HG02884 (cell line): ENCODE results near the gene DMRTC2.

Source experiments
- ATAC-seq: cut with Tn5 transposase; IDR thresholded peaks from one replicate; pipeline ENCODE4 v1.9.1; 2021; ENCODE audit warnings: mild to moderate bottlenecking, moderate library complexity; ENCODE audit not compliant: unreplicated experiment

Gene DMRTC2

DNA sequence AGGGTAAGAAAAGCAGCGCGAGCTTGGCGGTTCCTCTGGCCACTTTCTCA is at the start of gene DMRTC2:
DMRTC2 (plus strand) TSS at position 42 of the 50 bp plus-strand sequence. CDS start 2,387 bp downstream, outside the sequence.
- ATAC-seq, result no peak

DNA sequence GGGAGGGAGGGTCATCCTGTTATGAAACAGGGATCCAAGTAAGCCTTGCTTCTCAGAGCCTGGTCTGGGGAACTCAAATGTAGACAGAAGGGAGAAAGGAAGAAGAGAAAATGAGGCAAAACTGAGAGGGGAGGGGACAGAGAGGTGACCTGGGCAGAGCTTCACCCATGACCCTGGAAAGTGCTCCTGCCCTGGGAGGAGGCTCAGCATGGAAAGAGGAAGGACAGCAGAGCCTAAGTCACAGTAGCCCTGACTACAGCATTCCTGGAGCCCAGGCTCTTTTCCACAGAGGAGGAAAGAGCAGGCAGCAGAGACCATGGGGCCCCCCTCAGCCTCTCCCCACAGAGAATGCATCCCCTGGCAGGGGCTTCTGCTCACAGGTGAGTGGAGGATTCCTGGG is 48.5 kb upstream of the DMRTC2 start, which contains the start of gene CEACAM3:
CEACAM3 (plus strand) TSS at position 226 of the 400 bp plus-strand sequence; CDS start at position 317, 91 bp downstream.
- no peak for ATAC-seq

DNA sequence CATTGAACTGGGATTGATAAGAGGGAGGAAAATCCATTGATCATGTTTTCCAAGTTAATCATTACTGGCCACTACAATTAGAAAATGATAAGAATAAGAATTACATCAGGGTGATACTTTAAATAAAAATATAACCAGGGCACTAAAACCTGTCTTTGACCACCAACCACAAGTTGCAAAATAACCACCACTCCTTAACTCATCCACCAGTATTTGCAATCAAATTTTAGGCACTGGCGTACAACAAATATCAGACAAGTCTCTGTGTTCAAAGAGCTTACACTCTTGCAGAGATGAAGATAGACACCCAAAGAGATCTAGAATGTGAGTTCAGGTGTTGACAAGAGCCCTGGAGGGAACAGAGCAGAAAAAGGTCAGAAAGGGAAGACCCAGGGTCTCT is 47.9 kb upstream of the DMRTC2 start:
- no peak for ATAC-seq

DNA sequence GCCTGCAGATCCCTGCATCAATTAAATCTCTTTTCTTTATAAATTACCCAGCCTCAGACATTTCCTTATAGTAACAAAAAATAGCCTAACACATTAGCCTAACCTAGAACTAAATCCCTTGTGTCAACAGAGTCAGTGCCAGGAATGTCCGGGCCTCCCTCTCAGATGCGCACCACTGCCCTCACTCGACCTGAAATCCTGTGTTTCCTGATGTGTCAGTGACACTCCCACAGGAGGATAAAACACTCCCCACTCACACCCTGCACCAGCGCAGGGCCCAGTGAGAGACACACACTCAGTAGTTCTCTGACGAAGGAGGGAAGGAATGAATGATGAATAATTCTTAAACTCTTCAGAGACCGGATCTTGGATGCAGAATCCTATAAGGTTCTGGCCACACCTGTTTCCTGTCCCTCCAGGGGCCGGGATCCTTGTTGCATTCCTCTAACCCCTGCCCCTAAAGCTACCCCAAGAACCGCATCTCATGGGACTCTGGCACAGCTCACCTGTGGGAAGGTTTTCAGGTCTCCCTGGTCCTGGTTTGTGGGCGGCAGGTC is 45.3 kb upstream of the DMRTC2 start:
- no peak for ATAC-seq

DNA sequence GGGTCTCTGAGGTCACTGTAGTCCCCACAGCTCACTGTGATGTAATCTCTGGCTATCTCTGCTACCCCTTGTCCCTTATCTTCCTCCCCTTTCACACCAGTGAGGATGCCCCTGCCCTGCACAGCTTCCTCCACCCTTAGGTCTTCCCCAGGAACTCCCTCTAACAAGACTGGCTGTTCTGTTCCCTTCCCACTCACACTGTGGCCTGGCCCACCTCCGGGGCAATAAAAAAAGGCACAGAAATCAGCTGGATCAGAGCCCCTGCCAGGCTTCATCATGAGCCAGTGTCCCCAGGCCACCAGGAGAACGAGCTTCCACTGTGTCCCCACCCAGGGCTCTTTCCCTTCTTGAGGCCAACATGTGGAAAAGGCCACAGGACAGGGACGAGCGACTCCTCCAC is 43.8 kb upstream of the DMRTC2 start:
- no peak for ATAC-seq

DNA sequence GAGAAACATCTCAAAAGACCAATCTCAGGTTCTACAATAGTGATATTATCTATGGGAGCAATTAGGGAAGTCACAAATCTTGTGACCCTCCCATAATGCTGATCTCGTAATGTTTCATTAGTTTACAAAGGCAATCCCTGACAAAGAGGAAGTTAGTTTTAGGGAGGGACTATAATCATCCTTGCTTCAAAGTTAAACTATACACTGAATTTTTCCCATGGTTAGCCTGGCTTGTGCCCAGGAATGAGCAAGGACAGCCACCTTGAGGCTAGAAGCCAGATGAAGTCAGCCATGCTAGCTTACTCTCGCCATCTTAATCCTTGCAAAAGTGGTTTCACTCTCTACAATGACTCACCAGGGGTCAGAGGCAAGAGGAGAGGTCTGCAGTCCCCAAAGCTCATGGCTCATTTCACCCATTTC is 43.0 kb upstream of the DMRTC2 start:
- ATAC-seq, result no peak

DNA sequence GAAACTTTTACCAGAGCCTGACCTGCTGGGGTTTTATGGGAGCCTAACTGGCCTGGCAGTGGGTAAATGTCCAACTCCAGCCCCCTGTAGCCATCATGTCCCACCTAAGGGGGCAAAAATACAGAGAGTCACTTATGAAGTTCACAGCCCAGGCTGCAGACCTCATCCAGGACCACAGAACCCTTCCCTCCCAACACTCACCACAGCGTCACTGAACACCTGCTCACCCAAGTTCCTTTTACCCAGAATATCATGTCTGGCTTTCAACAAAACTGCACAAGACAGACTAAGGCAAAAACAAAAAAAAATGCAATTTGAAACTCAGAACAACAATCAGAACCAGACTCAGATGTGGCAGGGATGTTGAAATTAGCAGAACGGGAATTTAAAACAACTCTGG is 42.1 kb upstream of the DMRTC2 start:
- ATAC-seq, result no peak

DNA sequence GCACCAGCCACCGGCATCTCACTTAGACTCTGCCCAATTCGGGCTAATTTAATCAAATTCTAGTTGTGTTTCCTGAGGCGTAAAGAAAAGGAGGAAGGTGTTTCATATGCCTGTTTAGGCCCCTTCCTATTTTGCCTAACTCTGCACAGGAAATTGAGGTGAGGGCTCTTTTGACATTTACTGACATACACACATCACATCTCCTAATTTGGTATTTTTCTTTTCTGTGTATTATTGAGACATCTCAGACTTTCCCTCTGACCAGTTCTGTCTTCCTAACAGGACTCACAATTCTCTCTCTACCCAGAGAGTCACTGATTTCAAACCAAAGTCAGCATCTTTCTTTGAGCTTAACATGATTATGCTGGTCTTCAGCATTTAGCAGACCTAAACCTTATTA is 40.5 kb upstream of the DMRTC2 start:
- no peak for ATAC-seq

DNA sequence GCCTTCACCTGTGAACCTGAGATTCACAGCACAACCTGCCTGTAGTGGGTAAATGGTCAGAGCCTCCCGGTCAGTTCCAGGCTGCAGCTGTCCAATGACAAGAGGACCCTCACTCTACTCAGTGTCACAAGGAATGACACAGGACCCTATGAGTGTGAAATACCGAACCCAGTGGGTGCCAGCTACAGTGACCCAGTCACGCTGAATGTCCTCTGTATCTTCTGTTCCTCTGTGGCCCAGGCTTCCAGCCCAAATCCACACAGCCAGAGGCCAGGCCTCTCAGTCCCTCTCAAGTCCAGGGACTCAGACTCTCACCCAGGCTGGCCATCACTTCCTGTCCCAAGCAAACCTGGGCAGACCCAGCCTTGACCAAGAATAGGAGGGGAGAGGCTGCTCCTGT is 37.7 kb upstream of the DMRTC2 start:
- no peak for ATAC-seq

DNA sequence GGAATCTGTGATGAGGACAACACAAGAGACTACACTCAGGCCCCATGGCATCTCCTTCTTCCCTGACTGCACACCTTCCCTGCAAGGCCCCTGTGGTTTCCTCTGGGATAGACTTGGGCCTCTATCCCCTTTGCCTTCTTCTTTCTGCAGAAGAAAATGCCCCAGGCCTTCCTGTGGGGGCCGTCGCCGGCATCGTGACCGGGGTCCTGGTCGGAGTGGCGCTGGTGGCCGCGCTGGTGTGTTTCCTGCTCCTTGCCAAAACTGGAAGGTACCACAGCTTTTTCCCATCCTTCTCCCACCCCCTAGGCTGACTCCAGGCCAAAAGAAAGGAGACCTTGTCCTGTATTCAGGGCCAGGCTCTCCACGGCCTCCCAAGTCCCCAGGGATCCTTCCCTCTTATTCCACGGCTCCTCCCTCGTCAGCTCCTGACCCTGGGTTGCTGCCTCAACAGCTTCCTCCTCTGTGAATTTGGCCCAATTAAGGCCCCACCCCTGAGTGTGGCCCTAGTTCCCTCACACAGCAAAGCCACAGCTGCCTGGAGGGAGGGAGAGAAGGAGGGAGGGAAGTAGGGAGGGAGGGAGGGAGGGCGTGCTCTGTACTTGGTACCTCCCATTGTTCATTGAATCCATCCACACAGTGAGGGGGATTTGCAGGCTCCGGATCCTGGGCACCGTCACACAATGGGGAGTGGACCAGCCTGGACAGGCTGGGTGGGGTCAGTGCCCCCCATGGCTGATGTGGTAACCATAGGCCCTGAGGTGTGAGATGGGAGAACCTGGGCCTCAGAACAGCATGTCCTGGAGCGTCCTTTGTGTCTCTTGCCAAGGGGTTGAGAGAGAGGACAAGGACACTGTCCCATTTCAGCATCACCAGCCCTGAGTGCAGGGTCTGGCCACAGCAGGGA is 35.9 kb upstream of the DMRTC2 start:
- no peak for ATAC-seq

DNA sequence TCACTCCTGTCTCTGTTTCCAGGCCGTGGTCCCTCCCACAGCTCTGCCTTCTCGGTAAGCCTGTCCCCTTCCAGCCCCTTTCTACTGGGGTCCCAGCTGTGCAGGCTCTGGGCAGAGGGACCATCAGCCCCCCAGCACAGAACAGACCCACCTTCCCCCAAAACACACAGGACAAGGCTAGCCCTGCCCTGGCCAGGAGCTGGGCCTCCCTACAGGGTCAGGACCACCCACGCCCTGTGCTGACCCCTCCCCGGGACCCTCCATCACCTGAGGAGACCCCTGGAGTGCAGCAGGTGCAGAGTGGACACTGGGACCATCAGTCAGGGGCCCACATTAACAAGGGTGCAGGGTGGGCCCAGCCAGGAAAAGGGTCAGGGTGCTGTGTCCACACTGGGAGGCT is 34.5 kb upstream of the DMRTC2 start:
- ATAC-seq, result no peak

DNA sequence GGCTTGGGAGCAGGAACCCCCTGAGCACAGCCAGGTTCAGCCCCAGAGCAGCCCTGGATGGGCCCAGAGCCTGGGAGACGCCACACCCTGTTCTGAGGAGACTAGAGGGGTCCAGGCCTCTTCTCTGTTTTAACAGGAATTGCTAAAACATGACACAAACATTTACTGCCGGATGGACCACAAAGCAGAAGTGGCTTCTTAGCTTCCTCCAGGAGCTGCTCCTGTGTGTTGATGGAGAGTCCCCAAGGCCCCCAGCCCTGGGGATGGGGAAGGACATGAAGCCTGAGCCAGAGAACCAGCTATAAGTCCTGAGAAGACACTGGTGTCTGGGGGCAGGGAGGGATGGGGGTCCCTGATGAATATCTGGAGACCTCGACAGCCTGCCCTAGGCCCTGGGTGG is 33.8 kb upstream of the DMRTC2 start:
- no peak for ATAC-seq

DNA sequence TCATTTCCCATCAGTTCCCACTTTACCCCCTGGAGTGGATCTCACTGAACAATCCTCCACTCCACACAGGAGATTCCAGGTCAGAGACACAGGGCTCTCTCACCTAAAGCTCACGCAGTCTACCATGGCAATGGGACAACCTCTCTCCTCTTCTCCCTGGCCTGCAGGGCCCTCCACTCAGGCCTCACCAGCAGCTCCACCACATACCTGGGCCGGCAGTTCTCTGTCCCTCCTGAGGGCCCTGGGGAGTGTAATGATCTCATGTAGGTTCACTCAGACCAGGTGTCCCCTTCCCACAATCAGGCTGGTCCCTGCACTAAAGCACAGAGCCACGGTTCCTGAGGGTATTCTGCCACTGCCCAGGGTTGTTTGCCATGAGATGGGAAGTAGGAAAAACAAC is 32.9 kb upstream of the DMRTC2 start:
- ATAC-seq, result no peak

DNA sequence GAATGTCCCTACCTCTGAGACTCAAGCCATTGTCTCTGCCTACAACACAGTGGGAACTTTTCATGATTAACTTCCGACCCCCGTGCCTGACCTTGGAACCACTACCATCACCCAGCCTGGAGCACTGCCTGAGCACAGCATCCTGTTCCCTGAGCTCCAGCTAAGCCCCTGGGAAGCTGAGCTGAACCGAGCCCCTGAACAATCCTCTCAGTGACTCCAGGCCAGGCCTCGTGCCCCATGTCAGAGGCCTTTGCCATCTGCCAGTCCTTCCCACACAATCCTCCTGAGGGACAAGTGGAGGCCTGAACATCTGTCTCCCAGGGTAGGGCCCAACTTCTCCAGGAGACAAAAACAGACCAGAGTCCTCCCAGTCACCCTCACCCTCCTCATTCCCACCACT is 30.9 kb upstream of the DMRTC2 start:
- ATAC-seq, result no peak

DNA sequence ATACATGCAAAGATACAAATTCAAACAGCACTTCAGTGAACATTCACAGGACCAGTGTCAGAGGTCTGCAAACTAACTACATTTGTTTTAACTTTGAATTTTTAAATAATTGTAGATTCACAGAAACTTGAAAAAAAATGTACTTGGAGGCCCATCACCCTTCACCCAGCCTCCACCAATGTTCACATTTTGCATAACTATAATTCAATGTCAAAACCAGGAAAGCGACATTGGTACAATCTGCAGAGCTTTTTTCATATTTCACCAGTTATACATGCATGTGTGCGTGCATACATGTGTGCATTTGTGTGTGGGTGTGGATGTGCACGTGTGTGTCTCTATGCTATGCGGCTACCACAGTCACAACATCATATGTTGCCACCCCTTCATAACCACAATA is 29.5 kb upstream of the DMRTC2 start:
- ATAC-seq, result no peak

DNA sequence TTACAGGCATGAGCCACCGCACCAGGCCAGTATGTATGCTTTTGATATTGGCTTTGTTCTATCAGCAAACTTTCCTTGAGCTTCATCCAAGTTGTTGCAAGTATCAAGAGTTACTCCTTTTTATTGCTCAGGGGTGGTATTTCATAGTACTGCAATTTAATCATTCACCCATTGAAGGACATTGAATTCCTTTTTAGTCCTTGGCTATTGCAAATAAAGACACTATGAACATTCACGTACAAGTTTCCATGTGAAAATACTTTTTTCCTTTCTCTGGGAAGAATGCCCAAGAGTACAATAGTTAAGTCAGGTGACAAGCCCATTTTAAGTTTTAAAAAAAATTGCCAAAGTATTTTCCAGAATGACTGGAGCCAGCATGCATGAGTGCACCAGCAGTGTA is 28.1 kb upstream of the DMRTC2 start:
- ATAC-seq, result no peak

DNA sequence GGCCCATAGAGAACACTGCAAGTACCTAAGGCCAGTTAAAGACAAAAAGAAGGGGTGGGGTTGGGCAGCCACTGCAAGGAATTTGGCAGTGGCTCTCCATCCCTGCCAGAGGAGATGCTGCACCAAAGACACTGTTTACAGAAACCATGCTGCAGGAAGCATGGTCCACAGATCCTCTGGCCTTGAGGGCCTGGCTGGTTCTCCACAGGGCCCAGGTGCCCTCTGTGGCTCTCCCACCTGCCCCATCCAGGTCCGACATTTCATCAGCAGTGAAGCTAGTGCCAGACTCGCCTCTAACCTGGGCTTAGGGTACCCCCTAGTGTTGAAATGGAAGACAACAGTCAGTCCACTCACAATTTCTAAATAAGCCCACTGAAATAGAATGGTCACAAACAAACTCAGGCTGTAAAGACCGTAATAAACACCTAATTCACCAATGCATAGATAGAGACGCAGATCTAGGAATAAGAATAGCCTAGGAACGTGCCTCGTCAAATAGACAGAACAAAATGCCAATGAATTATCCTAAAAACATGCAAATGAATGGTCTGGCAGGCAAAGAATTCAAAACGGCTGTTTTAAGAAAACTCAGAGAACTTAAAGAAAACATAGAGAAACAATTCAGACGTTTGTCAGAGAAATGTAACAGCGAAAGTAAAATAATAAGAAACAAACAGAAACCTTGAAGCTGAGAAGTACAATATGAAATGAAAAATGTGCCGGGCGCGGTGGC is 23.7 kb upstream of the DMRTC2 start:
- no peak for ATAC-seq

DNA sequence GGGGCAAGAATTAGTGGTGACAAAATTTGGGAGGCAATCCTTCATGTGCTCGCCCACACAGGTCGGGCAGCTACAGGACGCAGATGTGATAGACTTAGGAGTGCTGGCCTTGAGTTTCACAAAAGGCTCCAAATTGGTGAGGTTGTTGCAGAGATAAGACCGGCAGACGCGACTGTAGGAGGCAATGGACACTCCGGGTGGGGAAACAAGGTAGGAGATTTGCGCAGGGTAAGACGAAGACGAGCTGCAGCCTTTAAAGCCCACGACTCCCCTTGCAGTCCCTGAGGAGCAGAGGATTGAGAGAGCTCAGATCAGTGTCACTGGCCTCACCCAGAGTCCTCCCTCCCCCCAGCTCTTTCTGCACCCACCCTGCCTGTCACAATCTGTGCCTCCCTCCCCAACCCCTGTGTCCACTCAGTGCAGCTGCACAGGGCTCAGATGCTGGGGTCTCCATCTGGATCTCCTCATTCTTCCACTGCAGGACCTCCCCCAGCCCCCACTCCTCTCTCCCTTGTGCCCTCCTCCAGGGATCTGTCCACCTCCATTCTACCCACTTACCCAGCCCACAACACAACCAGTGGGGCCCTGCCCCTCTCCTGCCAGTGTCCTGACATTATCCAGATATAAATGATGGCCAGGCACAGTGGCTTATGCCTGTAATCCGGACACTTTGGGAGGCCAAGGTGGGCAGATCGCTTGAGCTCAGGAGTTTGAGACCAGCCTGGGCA is 6.7 kb upstream of the DMRTC2 start:
- no peak for ATAC-seq

DNA sequence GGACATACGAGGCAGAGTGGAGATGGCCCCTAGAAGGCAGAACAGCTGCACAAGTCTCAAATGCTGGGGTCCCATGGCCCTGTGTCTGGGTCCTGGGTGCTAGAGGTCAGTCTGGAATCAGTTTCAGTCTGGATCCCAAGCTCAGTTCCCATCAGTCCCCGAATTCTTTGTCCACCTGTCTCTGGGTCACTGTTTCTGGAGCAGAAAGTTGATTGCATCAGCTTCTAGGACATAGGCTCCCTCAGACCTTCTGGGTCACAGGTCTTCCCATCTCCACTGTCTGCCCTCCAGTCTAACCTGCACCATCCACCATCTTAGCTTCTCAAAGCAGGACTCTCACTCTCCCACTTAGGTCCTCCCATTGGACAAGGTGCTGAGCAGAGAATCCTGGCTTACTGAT is 5.6 kb upstream of the DMRTC2 start:
- no peak for ATAC-seq

DNA sequence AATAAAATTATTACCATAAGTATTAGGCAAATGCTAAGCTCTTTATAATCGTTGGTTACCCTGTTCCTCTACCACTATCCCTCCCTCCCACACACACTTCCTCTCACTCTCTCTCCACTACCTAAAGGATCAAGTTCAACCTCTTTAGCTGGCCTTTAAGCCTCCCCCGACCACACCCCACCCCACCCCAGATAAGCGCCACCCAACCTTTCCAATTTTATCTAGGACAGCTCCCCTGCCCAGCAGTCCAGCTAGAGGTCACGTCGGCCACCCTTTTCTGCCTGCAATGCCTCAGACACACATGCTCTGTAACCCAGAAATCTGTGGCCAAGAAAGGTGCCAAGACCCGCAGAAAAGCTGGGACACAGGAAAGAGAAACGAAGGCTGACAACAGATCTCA is 1.5 kb upstream of the DMRTC2 start:
- ATAC-seq, result no peak

DNA sequence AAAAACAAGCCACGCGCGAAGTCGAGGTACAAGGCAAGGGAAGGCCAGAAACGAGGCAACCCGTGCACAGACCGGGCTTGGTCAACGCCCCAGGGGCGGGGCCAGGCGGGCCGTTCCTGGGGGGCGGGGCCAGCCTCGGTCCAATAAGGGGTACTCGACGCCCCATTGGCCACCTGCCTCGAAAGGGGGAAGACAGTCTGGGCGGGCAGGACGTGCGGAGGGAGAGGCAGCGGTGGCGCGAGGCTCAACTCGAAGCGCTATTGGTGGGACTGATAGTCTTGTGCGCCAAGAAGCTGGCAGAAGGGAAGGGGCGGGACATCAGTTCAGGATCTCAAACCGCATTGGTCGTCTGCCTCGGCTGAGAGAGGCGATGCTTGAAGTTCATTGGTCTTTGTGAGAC is 241 bp upstream of the DMRTC2 start, which contains the start of gene LYPD4:
LYPD4 (minus strand) TSS at position 83 of the 400 bp plus-strand sequence. CDS start 5,398 bp downstream, outside the sequence.
- ATAC-seq, result no peak
